ENCODE data around the gene AOPEP.

The AOPEP gene

GRCh38 chr9:94927762-94928670 is 201.5 kb downstream of the AOPEP start:
- H3K36me3 ChIP-seq (ENCODE audit: control insufficient read depth, insufficient read depth, low read length), result no peaks in the 10 kb centered on the region
- 85% methylated on average over 21 of the region's 21 CpGs for WGBS, 2 experiments
- no peaks in the 10 kb centered on the region for H3K27me3 ChIP-seq (ENCODE audit: control insufficient read depth, insufficient read depth, low read length, poor library complexity, severe bottlenecking)
- H3K4me3 ChIP-seq (ENCODE audit: insufficient read depth, low read depth, low read length), result no peak overlapping the region
- H3K9me3 ChIP-seq (ENCODE audit: control insufficient read depth, low read length), result no peaks in the 10 kb centered on the region
- H3K4me1 ChIP-seq (ENCODE audit: control insufficient read depth, insufficient read depth, low read length), result peaks cover 25% of the 10 kb centered on the region
- H3K27ac ChIP-seq (ENCODE audit: insufficient read depth, low read depth, low read length, poor library complexity, severe bottlenecking), result no peak overlapping the region

GRCh38 chr9:94928691-94929368 is 202.3 kb downstream of the AOPEP start:
- H3K4me3 ChIP-seq (ENCODE audit: insufficient read depth, low read depth, low read length), result no peak overlapping the region
- H3K27ac ChIP-seq (ENCODE audit: insufficient read depth, low read depth, low read length, poor library complexity, severe bottlenecking), result no peak overlapping the region
- WGBS, 2 experiments, result 83 to 86% methylated on average over 13 of the region's 13 CpGs
- peaks cover 17% of the 10 kb centered on the region for H3K4me1 ChIP-seq (ENCODE audit: control insufficient read depth, insufficient read depth, low read length)
- H3K9me3 ChIP-seq (ENCODE audit: control insufficient read depth, low read length), result no peaks in the 10 kb centered on the region
- H3K27me3 ChIP-seq (ENCODE audit: control insufficient read depth, insufficient read depth, low read length, poor library complexity, severe bottlenecking), result no peaks in the 10 kb centered on the region
- H3K36me3 ChIP-seq (ENCODE audit: control insufficient read depth, insufficient read depth, low read length), result no peaks in the 10 kb centered on the region

GRCh38 chr9:94929369-94929756 is 202.9 kb downstream of the AOPEP start:
- no peaks in the 10 kb centered on the region for H3K36me3 ChIP-seq (ENCODE audit: control insufficient read depth, insufficient read depth, low read length)
- peaks cover 16% of the 10 kb centered on the region for H3K4me1 ChIP-seq (ENCODE audit: control insufficient read depth, insufficient read depth, low read length)
- H3K27me3 ChIP-seq (ENCODE audit: control insufficient read depth, insufficient read depth, low read length, poor library complexity, severe bottlenecking), result no peaks in the 10 kb centered on the region
- no peak overlapping the region for H3K4me3 ChIP-seq (ENCODE audit: insufficient read depth, low read depth, low read length)
- no peaks in the 10 kb centered on the region for H3K9me3 ChIP-seq (ENCODE audit: control insufficient read depth, low read length)
- no peak overlapping the region for H3K27ac ChIP-seq (ENCODE audit: insufficient read depth, low read depth, low read length, poor library complexity, severe bottlenecking)
- 94 to 96% methylated on average over 9 of the region's 9 CpGs for WGBS, 2 experiments

GRCh38 chr9:94931036-94931633 is 204.6 kb downstream of the AOPEP start:
- Histone ChIP-seq H3K9me3 (ENCODE audit: control insufficient read depth, low read length) (no peaks in the 10 kb centered on the region), H3K27ac (ENCODE audit: insufficient read depth, low read depth, low read length, poor library complexity, severe bottlenecking) (no peak overlapping the region), H3K36me3 (ENCODE audit: control insufficient read depth, insufficient read depth, low read length) (no peaks in the 10 kb centered on the region), H3K4me3 (ENCODE audit: insufficient read depth, low read depth, low read length) (no peak overlapping the region), H3K4me1 (ENCODE audit: control insufficient read depth, insufficient read depth, low read length) (peaks cover 19% of the 10 kb centered on the region), H3K27me3 (ENCODE audit: control insufficient read depth, insufficient read depth, low read length, poor library complexity, severe bottlenecking) (no peaks in the 10 kb centered on the region)
- WGBS, 2 experiments, result 100% methylated on average over 1 to 3 of the region's 3 CpGs

GRCh38 chr9:94931740-94932139 is 205.2 kb downstream of the AOPEP start:
- H3K4me3 ChIP-seq (ENCODE audit: insufficient read depth, low read depth, low read length), result no peak overlapping the region
- WGBS, 2 experiments, result 93 to 94% methylated on average over 5 of the region's 5 CpGs
- no peaks in the 10 kb centered on the region for H3K27me3 ChIP-seq (ENCODE audit: control insufficient read depth, insufficient read depth, low read length, poor library complexity, severe bottlenecking)
- no peaks in the 10 kb centered on the region for H3K36me3 ChIP-seq (ENCODE audit: control insufficient read depth, insufficient read depth, low read length)
- H3K27ac ChIP-seq (ENCODE audit: insufficient read depth, low read depth, low read length, poor library complexity, severe bottlenecking), result no peak overlapping the region
- H3K4me1 ChIP-seq (ENCODE audit: control insufficient read depth, insufficient read depth, low read length), result peaks cover 19% of the 10 kb centered on the region
- no peaks in the 10 kb centered on the region for H3K9me3 ChIP-seq (ENCODE audit: control insufficient read depth, low read length)

- WGBS, 2 experiments, result 90 to 91% methylated on average over 12 of the region's 12 CpGs
- Histone ChIP-seq H3K36me3 (ENCODE audit: control insufficient read depth, insufficient read depth, low read length) (no peaks in the 10 kb centered on the region), H3K9me3 (ENCODE audit: control insufficient read depth, low read length) (no peaks in the 10 kb centered on the region), H3K4me3 (ENCODE audit: insufficient read depth, low read depth, low read length) (no peak overlapping the region), H3K27me3 (ENCODE audit: control insufficient read depth, insufficient read depth, low read length, poor library complexity, severe bottlenecking) (no peaks in the 10 kb centered on the region), H3K4me1 (ENCODE audit: control insufficient read depth, insufficient read depth, low read length) (peaks cover 19% of the 10 kb centered on the region), H3K27ac (ENCODE audit: insufficient read depth, low read depth, low read length, poor library complexity, severe bottlenecking) (no peak overlapping the region)
These were observed 206.4 kb downstream of the AOPEP start for GRCh38 chr9:94932652-94933510.

- WGBS, 2 experiments, result 87 to 93% methylated on average over 3 of the region's 3 CpGs
- Histone ChIP-seq H3K36me3 (ENCODE audit: control insufficient read depth, insufficient read depth, low read length) (no peaks in the 10 kb centered on the region), H3K27me3 (ENCODE audit: control insufficient read depth, insufficient read depth, low read length, poor library complexity, severe bottlenecking) (no peaks in the 10 kb centered on the region), H3K4me3 (ENCODE audit: insufficient read depth, low read depth, low read length) (no peak overlapping the region), H3K9me3 (ENCODE audit: control insufficient read depth, low read length) (no peaks in the 10 kb centered on the region), H3K4me1 (ENCODE audit: control insufficient read depth, insufficient read depth, low read length) (peaks cover 14% of the 10 kb centered on the region), H3K27ac (ENCODE audit: insufficient read depth, low read depth, low read length, poor library complexity, severe bottlenecking) (no peak overlapping the region)
These were observed 207.0 kb downstream of the AOPEP start for GRCh38 chr9:94933511-94933828.

- no peak overlapping the region for H3K4me3 ChIP-seq (ENCODE audit: insufficient read depth, low read depth, low read length)
- WGBS, 2 experiments, result 79 to 86% methylated on average over 8 to 9 of the region's 9 CpGs
- no peaks in the 10 kb centered on the region for H3K9me3 ChIP-seq (ENCODE audit: control insufficient read depth, low read length)
- no peak overlapping the region for H3K27ac ChIP-seq (ENCODE audit: insufficient read depth, low read depth, low read length, poor library complexity, severe bottlenecking)
- no peaks in the 10 kb centered on the region for H3K27me3 ChIP-seq (ENCODE audit: control insufficient read depth, insufficient read depth, low read length, poor library complexity, severe bottlenecking)
- H3K36me3 ChIP-seq (ENCODE audit: control insufficient read depth, insufficient read depth, low read length), result no peaks in the 10 kb centered on the region
- H3K4me1 ChIP-seq (ENCODE audit: control insufficient read depth, insufficient read depth, low read length), result peaks cover 4% of the 10 kb centered on the region
These were observed 208.4 kb downstream of the AOPEP start for GRCh38 chr9:94934816-94935328.

GRCh38 chr9:94935396-94935795 is 208.9 kb downstream of the AOPEP start:
- no peaks in the 10 kb centered on the region for H3K36me3 ChIP-seq (ENCODE audit: control insufficient read depth, insufficient read depth, low read length)
- no peaks in the 10 kb centered on the region for H3K27me3 ChIP-seq (ENCODE audit: control insufficient read depth, insufficient read depth, low read length, poor library complexity, severe bottlenecking)
- no peak overlapping the region for H3K4me3 ChIP-seq (ENCODE audit: insufficient read depth, low read depth, low read length)
- 93 to 97% methylated on average over 6 of the region's 6 CpGs for WGBS, 2 experiments
- no peak overlapping the region for H3K27ac ChIP-seq (ENCODE audit: insufficient read depth, low read depth, low read length, poor library complexity, severe bottlenecking)
- H3K4me1 ChIP-seq (ENCODE audit: control insufficient read depth, insufficient read depth, low read length), result peaks cover 4% of the 10 kb centered on the region
- H3K9me3 ChIP-seq (ENCODE audit: control insufficient read depth, low read length), result no peaks in the 10 kb centered on the region
